22Rv1 (cell line): ENCODE results near the gene C17orf50.
"Not testable (repeated sequence)": the region's sequence is repeated elsewhere in the genome, so short reads cannot be mapped to it uniquely, and the experiment has no call there.

Experiments
- ZFX ChIP-seq: fragments of 450-650 bp; IDR thresholded peaks from 2 replicates; pipeline ENCODE4 v1.6.1; 2017; ENCODE audit warnings: antibody characterized with exemption, borderline replicate concordance
- TF ChIP-seq, protein P1 (sequence below): fragments of 450-650 bp; IDR thresholded peaks from 2 replicates; pipeline ENCODE4 v1.5.1; 2017; ENCODE audit warnings: mild to moderate bottlenecking

DNA sequence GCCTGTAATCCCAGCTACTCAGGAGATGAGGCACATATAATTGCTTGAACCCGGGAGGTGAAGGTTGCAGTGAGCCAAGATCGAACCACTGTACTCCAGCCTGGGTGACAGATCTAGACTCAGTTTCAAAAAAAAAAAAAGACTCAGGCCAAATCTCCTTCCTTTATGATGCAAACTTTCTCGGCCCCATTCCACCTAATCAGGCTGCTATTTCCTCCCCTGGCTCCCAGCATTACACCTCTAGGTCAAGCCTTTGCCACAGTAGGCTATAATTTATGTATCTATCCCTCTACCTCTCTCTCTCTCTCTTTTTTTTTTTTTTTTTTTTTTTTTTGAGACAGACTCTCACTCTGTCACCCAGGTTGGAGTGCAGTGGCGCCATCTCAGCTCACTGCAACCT is 9.1 kb upstream of the C17orf50 start:
- TF ChIP-seq, protein P1, sequence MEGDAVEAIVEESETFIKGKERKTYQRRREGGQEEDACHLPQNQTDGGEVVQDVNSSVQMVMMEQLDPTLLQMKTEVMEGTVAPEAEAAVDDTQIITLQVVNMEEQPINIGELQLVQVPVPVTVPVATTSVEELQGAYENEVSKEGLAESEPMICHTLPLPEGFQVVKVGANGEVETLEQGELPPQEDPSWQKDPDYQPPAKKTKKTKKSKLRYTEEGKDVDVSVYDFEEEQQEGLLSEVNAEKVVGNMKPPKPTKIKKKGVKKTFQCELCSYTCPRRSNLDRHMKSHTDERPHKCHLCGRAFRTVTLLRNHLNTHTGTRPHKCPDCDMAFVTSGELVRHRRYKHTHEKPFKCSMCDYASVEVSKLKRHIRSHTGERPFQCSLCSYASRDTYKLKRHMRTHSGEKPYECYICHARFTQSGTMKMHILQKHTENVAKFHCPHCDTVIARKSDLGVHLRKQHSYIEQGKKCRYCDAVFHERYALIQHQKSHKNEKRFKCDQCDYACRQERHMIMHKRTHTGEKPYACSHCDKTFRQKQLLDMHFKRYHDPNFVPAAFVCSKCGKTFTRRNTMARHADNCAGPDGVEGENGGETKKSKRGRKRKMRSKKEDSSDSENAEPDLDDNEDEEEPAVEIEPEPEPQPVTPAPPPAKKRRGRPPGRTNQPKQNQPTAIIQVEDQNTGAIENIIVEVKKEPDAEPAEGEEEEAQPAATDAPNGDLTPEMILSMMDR, result not testable (repeated sequence)
- TF ChIP-seq ZFX, result not testable (repeated sequence)
